HG02938 (cell line): ENCODE measurements around the gene AZU1.
"Not testable (repeated sequence)": the region's sequence is repeated elsewhere in the genome, so short reads cannot be mapped to it uniquely, and the experiment has no call there.

Source experiments
- ATAC-seq: cut with Tn5 transposase; IDR thresholded peaks from one replicate; pipeline ENCODE4 v1.9.1; 2021; ENCODE audit warnings: mild to moderate bottlenecking, moderate library complexity; ENCODE audit not compliant: unreplicated experiment

Gene AZU1

DNA sequence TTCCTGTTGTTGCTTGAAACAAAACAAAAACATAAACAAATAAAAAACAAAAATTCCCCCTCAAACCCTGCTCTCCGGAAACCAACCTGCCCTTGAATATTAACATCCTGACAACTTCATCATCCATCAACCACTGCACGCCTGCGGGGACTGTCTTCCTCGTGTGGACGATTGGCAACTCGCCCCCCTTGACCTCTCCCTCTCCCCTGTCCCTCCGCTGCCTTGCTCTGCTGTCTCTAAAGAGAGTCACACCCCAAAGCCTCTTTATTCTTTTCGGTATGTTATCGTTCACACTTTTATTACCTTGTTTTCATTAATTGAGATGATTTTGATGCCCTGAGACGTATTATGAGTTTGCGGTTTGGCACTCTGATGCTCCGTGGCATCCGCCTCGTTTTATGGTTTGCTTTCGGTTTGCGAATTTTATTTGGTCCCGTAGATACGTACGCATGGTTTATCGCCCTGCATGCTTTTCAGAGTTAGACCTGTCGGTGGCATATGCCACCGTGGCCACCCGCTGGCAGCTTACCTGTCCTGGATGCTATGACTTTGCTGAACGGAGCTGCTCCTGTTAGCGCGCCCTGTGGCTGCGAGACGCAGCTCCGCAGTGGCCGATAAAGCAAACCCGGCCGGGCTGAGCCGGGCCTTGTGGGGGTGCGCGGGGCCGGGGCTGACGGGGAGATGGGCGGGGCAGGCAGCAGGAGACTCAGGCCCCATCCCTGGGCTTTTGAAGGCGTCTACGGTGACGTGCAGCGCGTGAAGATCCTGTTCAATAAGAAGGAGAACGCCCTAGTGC is 19.8 kb upstream of the AZU1 start:
- ATAC-seq, result no peak

DNA sequence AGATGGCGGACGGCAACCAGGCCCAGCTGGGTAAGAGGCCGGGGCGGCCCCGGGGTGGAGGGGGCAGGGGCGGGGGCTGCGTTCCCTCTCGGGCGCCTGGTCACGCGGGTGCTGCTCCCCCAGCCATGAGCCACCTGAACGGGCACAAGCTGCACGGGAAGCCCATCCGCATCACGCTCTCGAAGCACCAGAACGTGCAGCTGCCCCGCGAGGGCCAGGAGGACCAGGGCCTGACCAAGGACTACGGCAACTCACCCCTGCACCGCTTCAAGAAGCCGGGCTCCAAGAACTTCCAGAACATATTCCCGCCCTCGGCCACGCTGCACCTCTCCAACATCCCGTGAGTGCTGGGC is 19.2 kb upstream of the AZU1 start:
- ATAC-seq, result no peak

DNA sequence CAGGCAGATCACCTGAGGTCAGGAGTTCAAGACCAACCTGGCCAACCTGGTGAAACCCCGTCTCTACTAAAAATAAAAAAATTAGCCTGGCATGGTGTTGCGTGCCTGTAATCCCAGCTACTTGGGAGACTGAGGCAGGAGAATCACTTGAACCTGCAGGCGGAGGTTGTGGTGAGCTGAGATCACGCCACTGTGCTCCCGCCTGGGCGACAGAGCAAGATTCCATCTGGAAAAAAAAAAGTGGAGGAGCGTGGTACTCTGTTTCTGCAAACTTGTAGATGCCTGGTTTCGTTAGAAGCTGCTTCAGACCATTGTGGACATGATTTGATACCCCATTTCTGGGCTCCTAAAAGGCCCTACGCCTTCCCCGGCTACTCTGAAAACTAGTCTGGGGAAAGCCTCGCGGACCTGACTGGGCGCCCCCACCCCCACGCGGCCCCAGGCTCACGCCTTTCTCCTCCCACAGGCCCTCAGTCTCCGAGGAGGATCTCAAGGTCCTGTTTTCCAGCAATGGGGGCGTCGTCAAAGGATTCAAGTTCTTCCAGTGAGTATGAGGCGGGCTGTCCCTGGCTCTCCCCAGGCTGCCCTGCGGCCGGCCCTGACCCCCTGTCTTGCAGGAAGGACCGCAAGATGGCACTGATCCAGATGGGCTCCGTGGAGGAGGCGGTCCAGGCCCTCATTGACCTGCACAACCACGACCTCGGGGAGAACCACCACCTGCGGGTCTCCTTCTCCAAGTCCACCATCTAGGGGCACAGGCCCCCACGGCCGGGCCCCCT is 17.4 kb upstream of the AZU1 start:
- ATAC-seq, result no peak

DNA sequence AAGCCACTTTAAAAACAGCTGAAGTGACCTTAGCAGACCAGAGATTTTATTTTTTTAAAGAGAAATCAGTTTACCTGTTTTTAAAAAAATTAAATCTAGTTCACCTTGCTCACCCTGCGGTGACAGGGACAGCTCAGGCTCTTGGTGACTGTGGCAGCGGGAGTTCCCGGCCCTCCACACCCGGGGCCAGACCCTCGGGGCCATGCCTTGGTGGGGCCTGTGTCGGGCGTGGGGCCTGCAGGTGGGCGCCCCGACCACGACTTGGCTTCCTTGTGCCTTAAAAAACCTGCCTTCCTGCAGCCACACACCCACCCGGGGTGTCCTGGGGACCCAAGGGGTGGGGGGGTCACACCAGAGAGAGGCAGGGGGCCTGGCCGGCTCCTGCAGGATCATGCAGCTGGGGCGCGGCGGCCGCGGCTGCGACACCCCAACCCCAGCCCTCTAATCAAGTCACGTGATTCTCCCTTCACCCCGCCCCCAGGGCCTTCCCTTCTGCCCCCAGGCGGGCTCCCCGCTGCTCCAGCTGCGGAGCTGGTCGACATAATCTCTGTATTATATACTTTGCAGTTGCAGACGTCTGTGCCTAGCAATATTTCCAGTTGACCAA is 16.7 kb upstream of the AZU1 start:
- no peak for ATAC-seq

DNA sequence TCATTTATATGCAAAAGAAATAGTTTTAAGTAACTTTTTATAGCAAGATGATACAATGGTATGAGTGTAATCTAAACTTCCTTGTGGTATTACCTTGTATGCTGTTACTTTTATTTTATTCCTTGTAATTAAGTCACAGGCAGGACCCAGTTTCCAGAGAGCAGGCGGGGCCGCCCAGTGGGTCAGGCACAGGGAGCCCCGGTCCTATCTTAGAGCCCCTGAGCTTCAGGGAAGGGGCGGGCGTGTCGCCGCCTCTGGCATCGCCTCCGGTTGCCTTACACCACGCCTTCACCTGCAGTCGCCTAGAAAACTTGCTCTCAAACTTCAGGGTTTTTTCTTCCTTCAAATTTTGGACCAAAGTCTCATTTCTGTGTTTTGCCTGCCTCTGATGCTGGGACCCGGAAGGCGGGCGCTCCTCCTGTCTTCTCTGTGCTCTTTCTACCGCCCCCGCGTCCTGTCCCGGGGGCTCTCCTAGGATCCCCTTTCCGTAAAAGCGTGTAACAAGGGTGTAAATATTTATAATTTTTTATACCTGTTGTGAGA is 16.1 kb upstream of the AZU1 start:
- no peak for ATAC-seq

DNA sequence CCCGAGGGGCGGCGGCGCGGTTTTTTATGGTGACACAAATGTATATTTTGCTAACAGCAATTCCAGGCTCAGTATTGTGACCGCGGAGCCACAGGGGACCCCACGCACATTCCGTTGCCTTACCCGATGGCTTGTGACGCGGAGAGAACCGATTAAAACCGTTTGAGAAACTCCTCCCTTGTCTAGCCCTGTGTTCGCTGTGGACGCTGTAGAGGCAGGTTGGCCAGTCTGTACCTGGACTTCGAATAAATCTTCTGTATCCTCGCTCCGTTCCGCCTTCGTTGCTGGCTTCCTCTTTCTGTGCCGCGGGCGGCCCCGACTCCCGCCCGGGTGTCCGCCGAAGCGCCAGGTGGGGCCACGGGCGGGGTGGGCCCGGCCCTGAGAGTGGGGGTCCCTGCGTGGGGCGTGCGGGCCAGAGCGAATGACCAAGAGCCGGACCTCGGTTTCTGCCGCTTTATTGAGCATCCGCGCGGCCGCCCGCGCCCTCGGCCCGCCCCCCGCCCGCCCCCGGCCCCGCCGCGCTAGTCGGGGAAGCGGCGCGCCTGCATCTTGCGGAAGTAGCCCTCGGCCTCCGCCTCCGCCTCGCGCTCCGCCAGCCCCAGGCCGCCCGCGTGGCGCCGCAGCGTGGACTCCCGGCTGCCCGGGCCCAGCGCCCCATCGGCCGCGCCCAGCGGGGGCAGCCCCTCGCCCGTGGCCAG is 15.4 kb upstream of the AZU1 start:
- no peak for ATAC-seq

DNA sequence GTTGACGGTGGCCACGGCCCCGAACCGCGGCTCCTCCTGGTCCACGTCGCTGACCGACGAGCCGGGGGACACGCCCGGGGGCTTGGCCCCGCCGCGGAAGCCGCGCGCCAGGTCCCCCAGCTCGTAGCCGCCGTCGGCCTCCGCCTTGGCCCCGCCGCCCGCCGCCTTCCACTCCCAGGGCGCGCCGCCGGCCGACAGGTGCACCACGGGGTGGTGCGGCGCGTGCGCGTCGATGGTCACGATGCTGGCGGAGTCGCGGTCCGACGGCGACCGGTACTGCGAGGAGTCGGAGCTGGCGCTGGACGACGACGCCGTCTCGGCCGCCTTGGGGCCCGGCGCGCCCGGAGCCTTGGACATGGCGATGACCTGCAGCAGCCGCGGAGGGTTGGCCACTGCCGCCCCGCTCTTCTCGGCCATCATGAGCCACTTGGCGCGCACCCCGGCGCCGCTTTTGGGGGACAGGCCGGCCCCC is 14.9 kb upstream of the AZU1 start:
- no peak for ATAC-seq

DNA sequence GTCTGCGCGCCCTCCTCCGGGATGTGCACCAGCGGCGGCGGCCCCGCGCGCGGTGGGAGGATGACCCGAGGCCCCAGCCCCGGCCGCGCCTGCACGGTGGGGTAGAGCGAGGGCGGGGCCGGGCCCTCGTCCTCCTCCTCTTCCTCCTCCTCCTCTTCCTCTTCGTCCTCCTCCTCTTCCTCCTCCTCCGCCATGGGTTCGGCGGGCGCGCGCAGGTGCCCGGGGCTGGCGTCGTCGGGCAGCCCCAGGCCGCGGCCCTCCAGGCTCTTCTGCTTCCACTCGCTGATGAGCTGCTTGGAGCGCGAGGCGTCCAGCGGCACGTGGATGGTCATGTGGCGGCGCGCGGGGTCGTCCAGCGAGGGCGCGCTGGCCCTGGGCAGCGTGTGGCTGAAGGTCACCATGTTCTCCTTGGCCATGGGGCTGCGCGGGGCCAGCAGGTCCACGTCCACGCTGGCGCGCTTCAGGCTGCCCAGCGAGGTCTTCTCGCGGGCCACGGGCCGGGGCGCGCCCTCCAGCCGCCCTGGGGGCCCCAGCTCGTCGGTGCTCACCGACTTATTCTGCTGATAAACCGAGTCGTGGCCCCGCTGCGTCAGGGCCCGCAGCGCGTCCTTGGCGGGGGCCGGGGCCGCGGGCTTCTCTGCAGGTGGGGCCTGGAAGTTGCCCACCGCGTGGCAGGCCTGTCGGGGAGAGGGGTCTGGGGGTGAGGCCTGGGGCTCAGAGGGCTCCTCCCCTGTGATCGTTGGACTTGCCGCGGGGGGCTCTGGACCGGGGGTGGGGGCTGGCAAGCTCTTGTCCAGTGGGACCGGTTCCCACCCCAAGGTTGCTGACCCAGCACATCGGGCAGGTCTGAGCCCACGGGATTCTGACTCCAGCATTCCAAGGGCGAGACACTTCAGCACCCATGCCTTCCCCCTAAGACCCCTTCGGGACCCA is 14.2 kb upstream of the AZU1 start:
- no peak for ATAC-seq

DNA sequence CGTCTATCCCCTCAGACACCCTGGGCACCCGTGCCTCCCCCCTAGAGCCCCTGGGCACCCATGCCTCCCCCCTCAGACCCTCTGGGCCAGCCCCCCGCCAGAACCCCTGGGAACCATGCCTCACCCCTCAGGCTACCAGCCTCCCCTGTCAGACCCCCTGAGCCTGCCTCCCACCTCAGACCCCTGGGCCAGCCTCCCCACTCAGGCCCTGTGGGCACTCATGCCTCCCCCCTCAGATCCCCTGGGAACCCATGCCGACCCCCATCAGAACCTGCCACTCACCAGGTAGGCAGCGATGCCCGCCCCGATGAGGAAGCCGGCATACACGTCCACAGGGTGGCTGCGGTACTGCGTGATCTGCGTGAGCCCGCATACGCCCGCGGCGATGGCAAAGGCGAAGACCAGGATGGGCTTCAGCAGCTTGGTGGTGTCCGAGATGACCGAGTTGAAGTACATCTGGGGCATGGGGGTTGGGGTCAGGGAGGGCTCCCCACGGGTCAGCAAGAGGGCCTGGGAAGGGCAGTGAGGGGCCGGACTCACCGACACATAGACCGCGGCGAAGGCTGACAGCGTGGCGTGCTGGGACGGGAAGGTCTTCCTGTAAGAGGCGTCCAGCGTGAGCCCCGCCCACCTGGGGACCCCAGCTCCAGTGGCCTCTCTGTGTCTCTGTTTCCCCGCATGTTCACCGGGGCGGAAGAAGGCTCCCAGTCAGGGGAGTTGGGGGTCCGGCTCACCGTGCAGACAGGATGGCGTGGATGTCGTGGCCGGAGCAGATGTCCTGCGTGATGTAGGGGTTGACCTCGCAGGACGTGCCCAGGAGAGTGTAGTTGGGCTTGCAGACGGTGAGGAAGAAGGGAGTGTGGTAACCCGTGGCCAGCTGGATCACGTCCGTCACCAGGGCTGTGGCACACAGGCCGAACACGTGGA is 13.2 kb upstream of the AZU1 start:
- no peak for ATAC-seq

DNA sequence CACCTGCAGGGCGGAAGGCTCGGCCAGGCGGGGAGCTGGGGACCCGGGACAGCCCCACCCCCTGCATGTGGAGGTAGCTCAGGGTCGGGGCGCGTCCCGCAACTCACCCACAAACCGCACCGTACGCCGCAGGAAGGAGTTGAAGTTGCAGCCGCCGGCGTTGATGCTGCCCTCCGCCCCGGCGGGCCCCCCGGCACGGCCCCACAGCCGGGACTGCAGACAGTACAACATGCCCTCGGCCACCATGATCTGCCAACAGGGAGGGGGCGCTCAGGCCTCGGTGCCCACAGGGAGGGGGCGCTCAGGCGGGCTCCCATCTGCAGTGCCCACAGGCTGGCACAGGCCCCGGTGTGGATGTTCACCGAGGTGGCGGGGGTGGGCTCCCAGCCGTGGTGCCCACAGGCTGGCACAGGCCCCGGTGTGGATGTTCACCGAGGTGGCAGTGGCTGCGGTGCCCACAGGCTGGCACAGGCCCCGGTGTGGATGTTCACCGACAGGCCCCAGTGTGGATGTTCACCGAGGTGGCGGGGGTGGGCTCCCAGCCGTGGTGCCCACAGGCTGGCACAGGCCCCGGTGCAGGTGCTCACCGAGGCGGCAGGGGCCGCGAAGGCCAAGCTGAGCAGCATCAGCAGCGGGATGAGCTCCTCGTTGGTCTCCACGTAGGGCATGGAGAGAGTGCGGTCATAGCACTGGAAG is 12.4 kb upstream of the AZU1 start:
- no peak for ATAC-seq

DNA sequence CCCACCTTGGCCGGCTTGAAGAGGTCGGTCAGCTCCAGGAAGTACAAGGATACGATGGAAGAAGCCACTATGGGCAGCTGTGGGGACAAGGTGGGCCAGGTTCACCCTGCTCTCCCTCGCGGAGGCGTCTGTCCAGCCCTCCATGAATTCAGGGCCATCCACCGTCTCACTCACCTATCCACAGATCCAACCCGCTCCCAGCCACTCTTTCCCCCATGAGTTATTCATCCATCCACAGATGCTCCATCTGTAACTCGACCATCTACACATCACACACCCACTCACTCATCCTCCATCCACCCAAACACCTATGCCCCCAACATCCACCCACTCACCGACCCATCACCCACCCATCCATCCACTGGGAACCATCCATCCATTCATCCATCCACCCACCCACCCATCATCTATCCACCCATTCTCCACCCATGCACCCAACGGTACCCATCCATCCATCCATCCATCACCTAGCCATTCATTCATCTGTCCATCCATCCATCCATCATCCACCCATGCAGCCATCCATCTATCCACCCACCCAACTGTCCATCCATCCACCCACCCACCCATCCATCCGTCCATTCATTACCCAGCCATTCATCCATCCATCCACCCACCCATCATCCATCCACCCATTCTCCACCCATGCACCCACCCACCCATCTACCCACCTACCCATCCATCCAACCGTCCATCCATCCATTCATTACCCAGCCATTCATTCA is 11.7 kb upstream of the AZU1 start:
- ATAC-seq, result no peak

DNA sequence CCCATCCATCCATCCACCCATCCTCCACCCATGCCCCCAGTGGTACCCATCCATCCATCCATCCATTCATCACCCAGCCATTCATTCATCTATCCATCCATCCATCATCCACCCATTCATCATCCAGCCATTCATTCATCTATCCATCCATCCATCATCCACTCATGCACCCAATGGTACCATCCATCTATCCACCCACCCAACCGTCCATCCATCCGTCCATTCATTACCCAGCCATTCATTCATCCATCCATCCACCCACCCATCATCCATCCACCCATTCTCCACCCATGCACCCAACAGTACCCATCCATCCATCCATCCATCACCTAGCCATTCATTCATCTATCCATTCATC is 11.2 kb upstream of the AZU1 start:
- ATAC-seq, result no peak

DNA sequence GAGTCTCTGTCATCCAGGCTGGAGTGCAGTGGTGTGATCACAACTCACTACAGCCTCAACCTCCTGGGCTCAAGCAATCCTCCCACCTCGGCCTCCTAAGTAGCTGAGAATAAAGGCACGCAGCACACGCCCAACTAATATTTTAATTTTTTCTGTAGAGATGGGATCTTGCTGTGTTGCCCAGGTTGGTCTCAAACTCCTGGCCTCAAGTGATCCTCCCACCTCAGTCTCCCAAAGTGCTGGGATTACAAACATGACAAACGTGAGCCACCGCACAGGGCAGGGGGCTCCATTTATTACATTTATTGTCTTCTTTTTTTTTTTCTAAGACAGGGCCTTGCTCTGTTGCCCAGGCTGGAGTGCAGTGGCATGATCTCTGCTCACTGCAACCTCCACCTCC is 7.4 kb upstream of the AZU1 start:
- not testable (repeated sequence) for ATAC-seq

DNA sequence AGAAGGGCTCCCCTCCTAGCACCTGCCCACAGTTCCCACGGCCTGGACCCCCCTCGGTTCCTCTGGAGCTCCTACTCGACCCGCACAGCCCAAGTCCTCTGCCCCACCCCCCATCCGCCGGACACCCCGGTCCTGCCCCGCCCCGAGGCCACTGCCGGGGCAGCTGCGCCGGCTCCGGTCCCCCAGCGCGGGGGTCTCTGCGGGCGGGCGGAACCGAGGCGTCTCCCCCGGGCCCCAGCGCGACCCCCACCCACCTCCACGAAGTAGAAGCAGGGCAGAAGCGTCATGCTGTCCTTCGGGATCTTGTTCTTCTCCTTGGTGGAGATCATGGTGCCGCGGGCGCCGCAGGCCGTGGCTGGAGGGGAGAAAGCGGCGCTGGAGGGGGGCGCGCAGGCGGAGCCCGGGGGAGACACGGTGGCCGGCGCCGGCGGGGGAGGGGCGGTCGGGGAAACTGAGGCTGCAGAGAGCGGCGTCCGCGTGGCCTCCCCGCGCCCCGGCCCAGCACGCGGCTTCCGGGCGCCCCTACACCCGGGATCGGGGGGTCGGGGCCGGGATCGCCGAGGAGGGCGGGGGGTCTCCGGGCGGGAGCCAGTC is 6.3 kb upstream of the AZU1 start:
- ATAC-seq, result no peak

DNA sequence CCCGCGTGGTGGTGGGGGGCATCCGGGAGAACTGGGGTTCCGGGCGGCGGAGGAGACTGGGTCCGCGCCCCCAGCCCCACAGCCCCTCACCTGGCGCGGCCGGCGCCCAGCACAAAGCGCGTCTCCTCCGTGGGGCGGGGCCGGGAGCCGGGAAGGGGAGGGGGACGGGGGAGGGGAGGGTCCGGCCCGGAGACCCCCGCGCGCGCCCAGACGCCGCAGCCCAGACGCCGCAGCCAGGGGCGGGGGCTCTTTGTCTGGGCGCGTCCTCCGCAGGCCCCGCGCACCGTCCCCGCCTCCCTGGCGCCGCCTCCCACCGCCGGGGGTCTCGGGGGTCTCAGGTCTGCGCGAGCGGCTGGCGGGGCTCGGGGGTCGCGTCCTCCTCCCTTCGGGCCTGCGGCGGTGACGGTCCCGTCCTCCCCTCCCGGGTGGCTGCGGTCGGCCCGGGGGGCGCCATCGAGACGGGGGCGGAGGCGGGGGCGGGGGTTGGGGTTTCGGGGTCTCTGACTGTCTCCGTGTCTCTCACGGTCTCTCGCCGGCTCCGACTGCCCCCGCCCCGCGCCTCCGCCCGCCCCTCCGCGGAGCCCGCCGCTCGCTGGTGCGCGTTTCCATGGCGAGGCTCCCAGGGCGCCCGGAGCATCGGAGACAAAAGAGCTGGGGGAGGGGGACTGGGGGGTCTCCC is 5.7 kb upstream of the AZU1 start, which contains the start of gene PLPPR3:
Gene PLPPR3 (minus strand): TSS at position 131 of the 679 bp plus-strand sequence. CDS start 396 bp downstream, outside the sequence.
- ATAC-seq, result no peak

DNA sequence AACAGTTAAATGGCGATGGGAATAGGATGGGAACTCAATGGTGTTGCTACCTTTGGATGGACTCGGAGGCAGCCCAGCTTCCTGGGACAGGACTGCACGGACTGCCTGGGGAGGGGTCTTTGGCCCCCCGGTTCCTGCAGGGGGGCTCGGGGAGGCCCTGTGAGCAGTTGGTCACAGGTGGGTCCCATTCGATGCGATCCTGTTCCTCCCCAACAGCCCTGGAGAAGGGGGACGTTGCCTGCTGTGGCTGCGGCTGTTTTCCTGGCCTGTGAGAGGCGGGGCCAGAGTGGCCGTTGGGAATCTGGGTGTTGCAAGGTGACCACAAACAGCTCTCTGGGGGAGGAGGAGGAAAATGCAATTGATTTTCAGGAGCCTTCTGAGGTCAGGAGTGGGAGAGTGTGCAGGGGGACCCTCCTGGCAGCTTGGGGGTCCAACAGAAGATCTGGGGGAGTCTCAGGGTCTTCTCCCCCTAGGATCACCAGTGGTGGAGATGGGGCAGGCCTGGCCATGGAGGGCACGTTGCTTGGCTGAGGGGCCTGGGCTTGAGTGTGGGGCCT is 4.0 kb upstream of the AZU1 start:
- no peak for ATAC-seq
